ENCODE measurements around the gene ZBTB47.

ZBTB47 gene

GRCh38 chr3:42686832-42687650 is 33.5 kb downstream of the ZBTB47 start:
- no peak for DNase-seq

DNA sequence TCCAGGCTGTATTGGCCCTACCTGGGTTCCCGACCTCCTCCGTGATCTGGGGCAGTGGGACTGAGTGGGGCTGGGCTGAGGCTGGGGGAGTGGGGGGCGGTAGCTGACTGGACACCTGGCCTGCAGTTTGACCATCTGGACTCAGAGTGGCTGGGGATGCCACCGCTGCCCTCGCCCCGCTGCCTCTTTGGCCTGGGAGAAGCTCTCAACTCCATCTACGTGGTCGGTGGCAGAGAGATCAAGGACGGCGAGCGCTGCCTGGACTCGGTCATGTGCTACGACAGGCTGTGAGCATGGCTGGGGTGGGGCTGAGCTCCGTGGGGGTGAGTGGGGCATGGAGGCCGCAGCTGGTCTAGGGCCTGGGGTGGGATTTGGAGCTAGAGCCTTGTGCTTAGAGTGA is 34.5 kb downstream of the ZBTB47 start:
- no peak for DNase-seq

GRCh38 chr3:42688487-42689420 is 35.3 kb downstream of the ZBTB47 start:
- no peak for DNase-seq

DNA sequence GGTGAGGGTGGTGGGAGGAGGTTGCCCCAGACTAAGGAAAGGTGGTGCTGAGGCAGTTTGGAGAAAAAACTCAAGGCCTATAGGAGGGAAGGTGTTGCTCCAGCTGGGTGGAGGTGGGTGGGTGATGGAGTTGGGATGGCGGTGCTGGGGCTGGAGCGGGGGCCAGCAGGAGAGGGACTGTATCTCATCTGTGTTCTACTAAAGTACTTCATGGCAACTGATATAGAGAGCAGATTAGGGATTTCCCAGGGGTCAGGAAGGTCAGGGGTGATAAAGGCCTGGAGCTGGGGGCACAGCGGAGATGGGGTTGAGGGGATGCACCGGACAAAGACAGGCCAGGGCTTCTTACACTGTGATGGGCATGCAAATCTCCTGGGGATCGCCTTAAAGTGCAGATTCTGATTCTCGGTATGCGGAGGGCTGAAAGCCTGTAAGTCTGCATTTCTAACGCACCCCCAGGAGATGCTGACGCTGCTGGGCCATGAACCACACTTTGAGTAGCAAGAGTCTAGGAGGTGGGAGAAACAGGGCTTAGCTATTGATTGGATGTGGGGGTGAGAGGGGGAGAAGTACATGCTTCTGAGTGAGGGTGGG is 36.0 kb downstream of the ZBTB47 start:
- no peak for DNase-seq

DNA sequence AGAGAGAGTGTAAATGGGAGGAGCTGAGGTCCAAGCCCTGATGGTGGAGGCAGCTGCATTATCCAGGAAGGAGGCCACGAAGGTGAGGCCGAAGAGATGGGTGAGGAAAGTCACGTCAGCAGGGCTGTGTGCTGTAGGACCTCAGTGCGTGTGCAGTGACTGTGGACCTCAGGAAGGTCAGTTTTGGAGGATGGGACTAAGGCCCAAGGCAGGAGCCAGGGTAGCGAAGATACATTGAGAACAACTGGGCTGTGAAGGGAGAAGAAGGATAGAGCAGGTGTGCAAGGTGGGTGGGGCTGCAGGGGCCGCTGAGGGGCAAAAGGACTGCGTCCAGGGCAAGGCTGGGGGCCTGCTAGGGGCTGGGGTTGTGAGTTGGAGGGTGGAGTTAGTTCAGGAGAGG is 36.7 kb downstream of the ZBTB47 start:
- DNase-seq: no peak

GRCh38 chr3:42690766-42691680 is 37.5 kb downstream of the ZBTB47 start:
- DNase-seq: no peak

DNA sequence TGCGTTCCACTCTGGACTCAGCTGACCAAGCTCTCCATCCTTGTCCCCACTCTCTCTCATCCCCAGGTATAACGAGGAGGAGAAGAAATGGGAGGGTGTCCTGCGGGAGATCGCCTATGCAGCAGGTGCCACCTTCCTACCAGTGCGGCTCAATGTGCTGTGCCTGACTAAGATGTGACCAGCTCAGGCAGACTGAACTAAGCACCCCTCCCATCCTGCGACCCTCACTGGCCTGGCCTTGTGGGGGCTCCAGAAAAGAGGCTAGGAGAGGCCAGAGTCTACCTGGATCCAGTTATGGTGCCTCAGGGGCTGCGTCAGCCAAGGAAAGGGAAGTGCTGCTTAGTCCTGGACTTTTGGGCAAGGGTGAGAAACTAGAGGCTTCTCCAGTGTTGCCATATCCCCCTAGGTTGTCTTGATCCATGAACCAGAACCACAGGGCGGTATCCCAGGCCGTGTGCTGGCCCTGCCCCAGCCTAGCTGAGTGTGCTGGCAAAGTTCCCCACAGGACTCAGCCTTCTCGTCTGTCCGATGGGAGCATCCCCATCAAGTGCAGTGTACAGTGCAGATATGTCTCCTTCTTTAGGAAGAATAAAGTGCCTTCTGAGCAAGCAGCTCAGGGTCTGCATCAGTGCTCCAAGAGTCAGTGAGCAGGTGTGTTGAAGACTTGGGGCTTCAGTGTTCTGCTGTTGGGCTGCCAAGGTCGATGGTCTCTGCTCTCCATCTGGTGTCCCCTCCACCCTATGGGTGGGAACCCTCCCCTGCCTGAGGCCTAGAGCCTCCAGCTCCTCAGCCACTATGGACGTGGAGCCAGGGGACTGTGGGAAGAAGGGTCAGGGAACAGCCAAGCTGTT is 38.5 kb downstream of the ZBTB47 start:
- no peak for DNase-seq

- no peak for DNase-seq
Observed at GRCh38 chr3:42692667-42693529, 39.4 kb downstream of the ZBTB47 start.

DNA sequence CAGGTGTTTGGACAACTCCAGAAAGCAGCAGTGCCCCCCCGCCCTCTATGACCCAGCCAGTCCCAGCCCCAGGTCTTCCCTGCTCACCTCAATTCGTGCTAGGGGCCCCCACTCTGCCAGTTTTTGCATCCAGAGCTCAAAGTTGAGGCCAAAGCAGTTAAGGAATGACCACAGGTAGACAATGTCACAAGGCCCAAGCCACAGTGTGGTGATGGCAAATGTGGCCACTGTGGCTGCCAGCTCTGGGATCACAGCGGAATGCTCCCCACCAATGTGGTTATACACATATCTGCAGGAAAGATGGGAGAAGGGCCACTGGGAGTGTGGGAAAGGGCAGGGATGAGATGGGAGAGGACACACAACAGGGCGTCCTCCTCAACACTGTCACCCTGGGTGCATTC is 40.0 kb downstream of the ZBTB47 start:
- no peak for DNase-seq

GRCh38 chr3:42694366-42694765 is 40.9 kb downstream of the ZBTB47 start:
- DNase-seq: no peak

- DNase-seq: no peak
Observed at GRCh38 chr3:42696356-42697288, 43.1 kb downstream of the ZBTB47 start.

DNA sequence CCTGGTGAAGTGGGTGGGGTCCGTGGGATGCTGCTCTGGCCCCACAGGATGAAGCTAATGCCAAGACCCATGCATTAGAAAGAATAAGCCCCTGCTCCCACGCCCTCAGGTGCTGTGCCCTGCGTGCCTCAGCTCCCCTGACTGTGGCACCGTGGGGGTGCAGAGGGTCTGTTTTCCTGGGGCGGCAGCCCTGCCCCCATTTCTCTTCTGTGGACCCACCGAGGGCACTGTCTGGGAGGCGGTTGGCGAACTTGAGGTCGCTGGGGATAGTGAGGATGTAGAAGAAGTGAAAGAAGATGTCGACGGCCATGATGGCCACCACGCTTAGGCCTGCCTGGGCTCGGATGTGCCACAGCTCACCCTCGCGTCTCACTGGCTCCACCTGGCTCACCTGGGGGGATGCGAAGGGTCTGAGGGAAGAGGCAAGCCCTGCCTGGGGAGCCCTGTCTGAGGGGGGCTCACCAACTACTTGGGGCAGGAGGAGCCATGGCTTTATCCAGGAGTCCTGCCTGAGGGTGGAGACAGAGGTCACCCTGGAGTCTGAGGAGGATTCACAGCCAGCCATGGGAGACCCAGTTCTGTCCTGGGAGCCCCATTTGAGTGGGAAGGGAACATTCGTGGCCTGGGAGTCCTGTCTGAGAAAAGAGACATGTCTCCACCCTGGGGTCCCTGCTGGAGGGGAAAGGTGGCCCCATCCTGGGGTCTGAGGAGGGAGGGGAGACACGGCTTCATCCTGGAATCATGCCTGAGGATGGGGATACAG is 44.0 kb downstream of the ZBTB47 start:
- no peak for DNase-seq

- no peak for DNase-seq
Observed at GRCh38 chr3:42698216-42698910, 44.9 kb downstream of the ZBTB47 start.

GRCh38 chr3:42698911-42699230 is 45.4 kb downstream of the ZBTB47 start:
- DNase-seq: no peak

GRCh38 chr3:42699511-42699971 is 46.0 kb downstream of the ZBTB47 start:
- DNase-seq: no peak

DNA sequence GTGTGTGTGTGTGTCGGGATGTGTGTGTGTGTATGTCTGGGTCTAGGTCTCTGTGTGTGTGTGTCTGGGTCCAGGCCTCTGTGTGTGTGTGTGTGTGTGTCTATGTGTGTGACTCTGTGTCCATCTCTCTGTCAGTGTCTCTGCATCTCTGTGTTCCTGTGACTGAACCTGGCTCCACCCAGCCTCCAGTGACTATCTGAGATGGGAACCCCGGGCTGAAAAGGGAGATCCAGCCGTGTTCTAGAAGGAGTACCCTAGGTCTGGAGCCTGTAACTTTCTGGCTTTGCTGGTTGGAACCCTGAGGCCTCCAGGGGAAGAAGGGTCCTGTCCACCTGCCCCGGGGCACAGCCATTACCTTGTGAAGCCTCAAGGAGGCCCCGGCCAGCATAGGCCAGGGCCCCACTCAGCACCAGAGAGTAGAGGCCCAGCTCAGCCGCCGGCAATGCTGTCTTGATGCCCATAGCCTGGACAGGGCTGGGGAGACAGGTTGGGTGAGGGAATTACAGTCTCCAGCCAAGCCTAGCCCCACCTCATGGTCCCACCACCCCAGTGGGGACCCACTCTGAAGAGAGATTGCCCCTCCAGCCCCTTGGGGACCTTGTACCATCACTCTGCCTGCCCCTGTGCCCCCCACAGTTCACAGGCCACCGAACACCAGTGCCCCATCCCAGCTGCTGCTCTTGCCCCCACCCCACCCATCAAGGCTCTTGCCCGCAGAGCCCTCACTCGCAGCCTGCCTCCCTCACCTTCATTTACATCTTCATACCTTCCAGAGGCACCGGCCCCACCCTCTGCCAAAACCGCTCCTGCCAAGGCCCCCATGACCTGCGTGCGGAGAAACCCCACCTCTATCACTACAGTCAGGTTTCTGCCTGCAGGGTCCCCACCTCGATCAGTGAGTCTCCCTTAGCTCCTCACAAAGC is 47.1 kb downstream of the ZBTB47 start:
- DNase-seq: no peak
